Omental fat pad (tissue), 4 donors: ENCODE measurements around the gene ADAMTS6. TPM values are rescaled to one million over a fixed set of nuclear protein-coding genes. Genes with fewer than 3 reads are reported as not detected.

Experiments
- ATAC-seq: fragments of 150-250 bp; one replicate; pipeline ENCODE4 v1.9.1; 2016; ENCODE audit warnings: mild to moderate bottlenecking, moderate library complexity; ENCODE audit not compliant: low FRiP score
- DNase-seq: peaks from one replicate; pipeline ENCODE4 v3.0.0-alpha.2; 2019; ENCODE audit warnings: low spot score
- CTCF ChIP-seq, 3 donors: fragments of 450-650 bp; IDR thresholded peaks; one replicate each; pipeline ENCODE4 v1.5.1; 2016 to 2017; ENCODE audit warnings: antibody characterized with exemption in 3 of 3, mild to moderate bottlenecking in 3 of 3, moderate library complexity in 2 of 3
- total RNA-seq, 4 donors: library from RNA; depleted of rRNA; stranded (reverse); fragments of >200 nt; gene quantifications; one replicate each; pipeline ENCODE4 v1.1.0, GENCODE V29; 2016

The ADAMTS6 gene
- total RNA-seq, 4 donors from 2014 or later: 1.8 to 8.0 (median 3.0) TPM

- DNase-seq (no peak), ATAC-seq (no peak)
- TF ChIP-seq CTCF (IDR thresholded peaks at IDR 0.05): no peak
Observed at GRCh38 chr5:65434122-65434521, 47.6 kb downstream of the ADAMTS6 start.

GRCh38 chr5:65426656-65427055 lies 55.1 kb downstream of the ADAMTS6 start:
- TF ChIP-seq CTCF (IDR thresholded peaks at IDR 0.05): no peak
- DNase-seq: no peak
- no peak for ATAC-seq

GRCh38 chr5:65423623-65424022 lies 58.1 kb downstream of the ADAMTS6 start:
- ATAC-seq (no peak), DNase-seq (no peak)
- no peak for TF ChIP-seq CTCF (IDR thresholded peaks at IDR 0.05)

- DNase-seq: no peak
- ATAC-seq: no peak
- TF ChIP-seq CTCF (IDR thresholded peaks at IDR 0.05): no peak
Observed at GRCh38 chr5:65418661-65419060, 63.1 kb downstream of the ADAMTS6 start.

GRCh38 chr5:65413822-65414221 lies 67.9 kb downstream of the ADAMTS6 start:
- TF ChIP-seq CTCF (IDR thresholded peaks at IDR 0.05): no peak
- DNase-seq: no peak
- ATAC-seq: no peak

- DNase-seq (no peak), ATAC-seq (no peak)
- TF ChIP-seq CTCF (IDR thresholded peaks at IDR 0.05): no peak
Observed at GRCh38 chr5:65412842-65413241, 68.9 kb downstream of the ADAMTS6 start.

GRCh38 chr5:65411356-65411755 lies 70.4 kb downstream of the ADAMTS6 start:
- DNase-seq (no peak), ATAC-seq (no peak)
- no peak for TF ChIP-seq CTCF (IDR thresholded peaks at IDR 0.05)
